Measurements from ENCODE around the gene IL15. TPM values are rescaled to one million over a fixed set of nuclear protein-coding genes. Genes with fewer than 3 reads are reported as not detected.

Gene IL15
- total and polyA plus RNA-seq, 2 of the 8 experiments (the other 6 are each of a cell fraction or from before 2014, with no cell fraction given) = 0.30 to 0.61 TPM

- no peak for TF ChIP-seq CHD7 (IDR thresholded peaks at IDR 0.05; ENCODE audit: insufficient replicate concordance, low read length)
- TF ChIP-seq BACH1 (IDR thresholded peaks at IDR 0.05; ENCODE audit: low read length) = no peak
- TF ChIP-seq ATF3 (IDR thresholded peaks at IDR 0.05; ENCODE audit: insufficient read depth, low read depth, low read length) = no peak
- TF ChIP-seq RBBP5 (IDR thresholded peaks at IDR 0.05; ENCODE audit: borderline replicate concordance, low read depth, low read length) = no peak
- no peak for TF ChIP-seq CEBPB (IDR thresholded peaks at IDR 0.05; ENCODE audit: low read depth, low read length)
- no peak for TF ChIP-seq TAF7 (optimal IDR thresholded peaks at IDR 0.05; ENCODE audit: borderline replicate concordance, low read depth, low read length)
- no peak for TF ChIP-seq FOSL1 (IDR thresholded peaks at IDR 0.05; ENCODE audit: insufficient read depth, low read depth, low read length)
- no peak for TF ChIP-seq TAF1 (IDR thresholded peaks at IDR 0.05; ENCODE audit: low read depth, low read length)
- no peak for TF ChIP-seq ZNF274 (IDR thresholded peaks at IDR 0.05; ENCODE audit: borderline replicate concordance, extremely low read depth, low read length)
- TF ChIP-seq CHD2 (IDR thresholded peaks at IDR 0.05; ENCODE audit: low read length) = no peak
- no peak for TF ChIP-seq JUND (IDR thresholded peaks at IDR 0.05; ENCODE audit: low read length)
These were observed 21.3 kb downstream of the IL15 start (continued) for GRCh38 chr4:141657550-141658250.

Data from H1 (cell line).